ENCODE data around the gene GALNT18. TPM values are rescaled to one million over a fixed set of nuclear protein-coding genes. Genes with fewer than 3 reads are reported as not detected.

Gene GALNT18
- total and polyA plus RNA-seq, 2 of the 4 experiments (the other 2 are of a cell fraction), result 9.5 to 11.3 TPM

GRCh38 chr11:11426226-11426952 is 195.4 kb downstream of the GALNT18 start:
- BruUV-seq (replicated peaks), result no TSS peak
- no peak overlapping the region for H2BK20ac ChIP-seq (ENCODE audit: low read depth, low read length)
- no peak overlapping the region for H3K27ac ChIP-seq (ENCODE audit: insufficient read depth, low read length)
- no peaks in the 10 kb centered on the region for H3K79me1 ChIP-seq (ENCODE audit: low read depth in 1 of 2, low read length in 2 of 2)
- no peak overlapping the region for H3K4ac ChIP-seq (ENCODE audit: low read depth, low read length)
- H2BK120ac ChIP-seq (ENCODE audit: low read depth, low read length), result no peak overlapping the region
- DNase-seq (no peak), ATAC-seq (ENCODE audit: low read depth) (peak; percentile 40; the same call in 1 of the 2 replicates)
- no peak overlapping the region; a peak in 1 of 4 replicates for H4K8ac ChIP-seq (ENCODE audit: low read depth in 2 of 2, low read length in 2 of 2)
- 78% methylated on average over 1 of the region's 4 CpGs; no CpG with 5 or more reads in 1 of the 2 experiments for WGBS, 2 experiments (ENCODE audit: extremely low coverage in 2 of 2, insufficient read length in 1 of 2)
- peaks cover 6% of the 10 kb centered on the region; the same call in 1 of the 2 replicates for H3K4me1 ChIP-seq (ENCODE audit: control insufficient read depth, insufficient read depth, low read length)
- no peak overlapping the region for H2AK9ac ChIP-seq (replicated peaks; ENCODE audit: low read depth, low read length, poor library complexity)
- intact Hi-C loops (cut with micrococcal nuclease) (no loop called here), in situ Hi-C loops (cut with MboI; ENCODE audit: low sequenced_read_pairs) (no loop called here), dilution Hi-C loops (cut with HindIII; ENCODE audit: low sequenced_read_pairs, unreplicated experiment) (no loop called here)
- no peaks in the 10 kb centered on the region for H3K36me3 ChIP-seq (ENCODE audit: control insufficient read depth, insufficient read depth, low read length)
- no peak overlapping the region for H2BK5ac ChIP-seq (ENCODE audit: low read depth, low read length, poor library complexity, severe bottlenecking)
- no peak overlapping the region for H3K4me3 ChIP-seq (ENCODE audit: insufficient read depth, low read depth, low read length)
- no peak overlapping the region for H2AFZ ChIP-seq (replicated peaks; ENCODE audit: low read length, poor library complexity)
- no peak overlapping the region for H2BK15ac ChIP-seq (ENCODE audit: low read depth, low read length)
- H4K20me1 ChIP-seq (ENCODE audit: insufficient read depth, low read length), result no peaks in the 10 kb centered on the region
- ChIA-PET CTCF (no interaction called here), POLR2A (ENCODE audit: unreplicated experiment) (interaction anchor here (0.7 kb wide), 1 partner anchor 351 kb away, joined by 3 read pairs; no protein-coding TSS in a partner anchor)
- TF ChIP-seq CTCF (conservative IDR thresholded peaks at IDR 0.05; ENCODE audit: low read depth, low read length), result no peak
- TF ChIP-seq MAFK (IDR thresholded peaks at IDR 0.05; ENCODE audit: low read depth, low read length), result no peak
- TF ChIP-seq BHLHE40 (IDR thresholded peaks at IDR 0.05; ENCODE audit: low read depth, low read length), result no peak
- TF ChIP-seq MXI1 (IDR thresholded peaks at IDR 0.05; ENCODE audit: borderline replicate concordance, low read depth, low read length), result no peak
- TF ChIP-seq CHD1 (IDR thresholded peaks at IDR 0.05; ENCODE audit: low read depth, low read length), result no peak
- no peak for TF ChIP-seq USF2 (IDR thresholded peaks at IDR 0.05; ENCODE audit: low read depth, low read length)
- TF ChIP-seq, protein P1, sequence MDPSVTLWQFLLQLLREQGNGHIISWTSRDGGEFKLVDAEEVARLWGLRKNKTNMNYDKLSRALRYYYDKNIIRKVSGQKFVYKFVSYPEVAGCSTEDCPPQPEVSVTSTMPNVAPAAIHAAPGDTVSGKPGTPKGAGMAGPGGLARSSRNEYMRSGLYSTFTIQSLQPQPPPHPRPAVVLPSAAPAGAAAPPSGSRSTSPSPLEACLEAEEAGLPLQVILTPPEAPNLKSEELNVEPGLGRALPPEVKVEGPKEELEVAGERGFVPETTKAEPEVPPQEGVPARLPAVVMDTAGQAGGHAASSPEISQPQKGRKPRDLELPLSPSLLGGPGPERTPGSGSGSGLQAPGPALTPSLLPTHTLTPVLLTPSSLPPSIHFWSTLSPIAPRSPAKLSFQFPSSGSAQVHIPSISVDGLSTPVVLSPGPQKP (IDR thresholded peaks at IDR 0.05; ENCODE audit: borderline replicate concordance, low read depth, low read length), result no peak
- TF ChIP-seq NFE2L2 (IDR thresholded peaks at IDR 0.05; ENCODE audit: low read depth, low read length), result no peak
- no peak for TF ChIP-seq RAD21 (IDR thresholded peaks at IDR 0.05; ENCODE audit: low read length)
- TF ChIP-seq FOS (IDR thresholded peaks at IDR 0.05; ENCODE audit: low read depth, low read length), result no peak
- no peak for TF ChIP-seq SMC3 (IDR thresholded peaks at IDR 0.05; ENCODE audit: low read depth, low read length)
- TF ChIP-seq MAZ (IDR thresholded peaks at IDR 0.05; ENCODE audit: borderline replicate concordance, low read depth, low read length), result no peak
- no peak for TF ChIP-seq RFX5 (IDR thresholded peaks at IDR 0.05; ENCODE audit: low read depth, low read length)
- no peak for TF ChIP-seq POLR2A (IDR thresholded peaks at IDR 0.05; ENCODE audit: low read depth, low read length)
- no peak for TF ChIP-seq RCOR1 (IDR thresholded peaks at IDR 0.05; ENCODE audit: insufficient replicate concordance, low read length)
- no peak for TF ChIP-seq CEBPB (IDR thresholded peaks at IDR 0.05; ENCODE audit: low read depth, low read length)
- no peaks in the 10 kb centered on the region for H3K9me3 ChIP-seq (ENCODE audit: control insufficient read depth, insufficient read depth, low read length)
- no peak overlapping the region for H3K18ac ChIP-seq (ENCODE audit: low read depth, low read length)
- no peaks in the 10 kb centered on the region for H3K9me1 ChIP-seq (ENCODE audit: insufficient read depth, low read length)
- no peak overlapping the region for H3K9ac ChIP-seq (ENCODE audit: low read depth, low read length)
- no peak overlapping the region for H4K91ac ChIP-seq (ENCODE audit: insufficient read depth, low read depth, low read length)
- H3K14ac ChIP-seq (replicated peaks; ENCODE audit: low read depth, low read length), result no peak overlapping the region
- no peaks in the 10 kb centered on the region for H3K27me3 ChIP-seq (ENCODE audit: control insufficient read depth, insufficient read depth, low read length)
- H4K5ac ChIP-seq (ENCODE audit: low read depth, low read length), result no peak overlapping the region
- H3K56ac ChIP-seq (ENCODE audit: extremely low read depth, insufficient read depth, low read length), result no peak overlapping the region
- H2AK5ac ChIP-seq (ENCODE audit: low read depth, low read length), result no peak overlapping the region
- H3K23ac ChIP-seq (ENCODE audit: low read depth, low read length), result no peak overlapping the region
- no peak overlapping the region for H3K4me2 ChIP-seq (ENCODE audit: low read depth, low read length)

Measured in IMR-90 (cell line).